ENCODE data around the gene ERC2. TPM values are rescaled to one million over a fixed set of nuclear protein-coding genes. Genes with fewer than 3 reads are reported as not detected.

Gene ERC2
- total and polyA plus RNA-seq, 2 of the 8 experiments (the other 6 are each of a cell fraction or from before 2014, with no cell fraction given) = 16.4 to 22.8 TPM

- DNase-seq (ENCODE audit: low read depth in 1 of 2, low spot score in 2 of 2) (no peak), FAIRE-seq (no peak)
- Histone ChIP-seq H2BK120ac (replicated peaks; ENCODE audit: low read depth, low read length) (no peak overlapping the region), H3K56ac (replicated peaks; ENCODE audit: insufficient read length, low read depth, low read length) (no peak overlapping the region), H4K20me1 (replicated peaks in 1 of 2; ENCODE audit: control insufficient read depth in 1 of 2, insufficient read depth in 2 of 2, low read length in 2 of 2) (no peaks in the 10 kb centered on the region), H4K5ac (ENCODE audit: insufficient read length, low read depth, low read length) (no peak overlapping the region), H3K27ac (ENCODE audit: low read depth, low read length) (no peak overlapping the region), H3K79me1 (ENCODE audit: low read depth, low read length) (no peaks in the 10 kb centered on the region), H3K23me2 (ENCODE audit: low read depth, low read length) (no peaks in the 10 kb centered on the region), H3K4me1 (replicated peaks in 1 of 4; ENCODE audit: control insufficient read depth in 3 of 4, insufficient read depth in 4 of 4, low read length in 3 of 4) (no peaks in the 10 kb centered on the region), H3K4me2 (ENCODE audit: insufficient read depth in 1 of 2, low read depth in 2 of 2, low read length in 2 of 2) (no peak overlapping the region), H2AFZ (ENCODE audit: low read length) (no peak overlapping the region), H3K4ac (replicated peaks; ENCODE audit: insufficient read length, low read depth, low read length) (no peak overlapping the region), H3K23ac (ENCODE audit: insufficient read length) (no peak overlapping the region), H2BK15ac (ENCODE audit: low read length) (no peak overlapping the region), H3K79me2 (ENCODE audit: control insufficient read depth in 1 of 2, insufficient read depth in 2 of 2, low read length in 2 of 2) (no peaks in the 10 kb centered on the region), H3K27me3 (replicated peaks in 1 of 4; ENCODE audit: control insufficient read depth in 3 of 4, extremely low read depth in 1 of 4, insufficient read depth in 3 of 4, low read length in 3 of 4) (no peaks in the 10 kb centered on the region), H4K91ac (replicated peaks; ENCODE audit: insufficient read length, low read length) (no peak overlapping the region), H2AK5ac (ENCODE audit: low read depth, low read length) (no peak overlapping the region), H2BK20ac (ENCODE audit: low read length) (no peak overlapping the region), H2BK12ac (ENCODE audit: low read depth, low read length) (no peak overlapping the region), H3K14ac (ENCODE audit: insufficient read length) (no peak overlapping the region), H3K4me3 (ENCODE audit: extremely low read depth in 1 of 4, insufficient read depth in 2 of 4, low read depth in 3 of 4, low read length in 4 of 4) (no peak overlapping the region), H2BK5ac (ENCODE audit: low read depth, low read length) (no peak overlapping the region), H3K18ac (ENCODE audit: extremely low read depth, low read length) (no peak overlapping the region), H4K8ac (ENCODE audit: extremely low read depth, insufficient read depth, low read length) (no peak overlapping the region), H3K9ac (replicated peaks in 1 of 4; ENCODE audit: extremely low read depth in 1 of 4, low read depth in 3 of 4, low read length in 3 of 4) (no peak overlapping the region), H3K36me3 (ENCODE audit: control insufficient read depth in 2 of 4, insufficient read depth in 4 of 4, low read length in 3 of 4) (no peaks in the 10 kb centered on the region), H3K9me3 (ENCODE audit: insufficient read depth in 2 of 2, low read depth in 1 of 2, low read length in 1 of 2) (no peaks in the 10 kb centered on the region)
- ChIA-PET POLR2A (ENCODE audit: partially characterized antibody) (no interaction called here), CTCF (ENCODE audit: partially characterized antibody) (interaction anchor here (0.9 to 1.3 kb wide), 3 partner anchors 18 to 88 kb away, joined by 3 read pairs; no protein-coding TSS in a partner anchor)
- WGBS, 2 experiments (ENCODE audit: extremely low coverage in 1 of 2, insufficient coverage in 1 of 2, insufficient read length in 1 of 2, insufficient replicate concordance in 2 of 2, low coverage in 1 of 2, low lambda C conversion rate in 2 of 2, missing lambda C conversion rate in 1 of 2) = 77% methylated on average over 5 of the region's 5 CpGs; no CpG with 5 or more reads in 1 of the 2 experiments
- TF ChIP-seq E2F6 (IDR thresholded peaks at IDR 0.05) = no peak
- TF ChIP-seq SP2 (IDR thresholded peaks at IDR 0.05; ENCODE audit: low read length) = no peak
- TF ChIP-seq MAX (IDR thresholded peaks at IDR 0.05) = no peak
- no peak for TF ChIP-seq NRF1 (IDR thresholded peaks at IDR 0.05; ENCODE audit: low read depth, low read length)
- no peak for TF ChIP-seq TAF7 (optimal IDR thresholded peaks at IDR 0.05; ENCODE audit: borderline replicate concordance, low read depth, low read length)
Observed at GRCh38 chr3:55812394-55813013, 655.8 kb downstream of the ERC2 start.

All from H1 (cell line).